CD4-positive, alpha-beta T cell (primary cell): Measurements from ENCODE around the gene SMIM45.

ENCODE experiments used
- ATAC-seq: fragments of 200-7000 bp; cut with Tn5 transposase; one replicate; pipeline ENCODE4 v1.10.0; 2022; ENCODE audit warnings: mild to moderate bottlenecking; ENCODE audit not compliant: poor library complexity
- CTCF ChIA-PET: fragments of 350-600 bp; sonication (Branson Sonifier 250); formaldehyde crosslinking; loops from one replicate; lab custom pipeline; 2021; ENCODE audit warnings: antibody characterized with exemption, inconsistent platforms; lab: Charles Lee
- POLR2A ChIA-PET: fragments of 350-600 bp; sonication (Branson Sonifier 250); formaldehyde crosslinking; loops from one replicate; lab custom pipeline; 2021; ENCODE audit warnings: antibody characterized with exemption, inconsistent platforms; lab: Charles Lee
- DNase-seq, 14 experiments: peaks; one replicate each; pipeline ENCODE4 v3.0.0-alpha.2; 2013 to 2020; ENCODE audit warnings: mixed read lengths in 2 of 14
- H3K27ac ChIP-seq, 2 donors: one replicate each; pipeline versions ENCODE4 v1.5.1 to v1.7.0; 2013; ENCODE audit warnings: low read length in 2 of 2, low read depth in 1 of 2, mild to moderate bottlenecking in 1 of 2
- H3K27me3 ChIP-seq, 2 experiments: 1 replicate in 1 of 2; 2 replicates in 1 of 2; pipeline versions ENCODE4 v1.6.1 to v1.7.0; 2013; ENCODE audit warnings: low read length in 2 of 2, control low read depth in 1 of 2, mild to moderate bottlenecking in 1 of 2, moderate library complexity in 1 of 2; ENCODE audit not compliant: insufficient read depth in 2 of 2, control insufficient read depth in 1 of 2
- H3K36me3 ChIP-seq: one replicate; pipeline ENCODE4 v1.6.1; 2013; ENCODE audit warnings: low read length, control low read depth; ENCODE audit not compliant: insufficient read depth
- H3K4me1 ChIP-seq: one replicate; pipeline ENCODE4 v1.6.1; 2013; ENCODE audit warnings: low read length, control low read depth; ENCODE audit not compliant: insufficient read depth
- H3K4me3 ChIP-seq: one replicate; pipeline ENCODE4 v1.5.1; 2013; ENCODE audit warnings: mild to moderate bottlenecking, low read length, moderate library complexity
- H3K9me3 ChIP-seq, 2 experiments: 1 replicate in 1 of 2; 2 replicates in 1 of 2; pipeline versions ENCODE4 v1.6.1 to v1.7.0; 2013; ENCODE audit warnings: low read length in 2 of 2, mild to moderate bottlenecking in 2 of 2, control low read depth in 1 of 2, moderate library complexity in 1 of 2; ENCODE audit not compliant: control insufficient read depth in 1 of 2, insufficient read depth in 1 of 2
- H3K27ac Mint-ChIP-seq: one replicate; pipeline ENCODE4 v1.8.0; 2020; ENCODE audit warnings: mixed read lengths
- H3K27me3 Mint-ChIP-seq: one replicate; pipeline ENCODE4 v1.8.0; 2021; ENCODE audit warnings: mixed read lengths
- H3K36me3 Mint-ChIP-seq: one replicate; pipeline ENCODE4 v1.8.0; 2021; ENCODE audit warnings: low read depth, mixed read lengths
- H3K4me1 Mint-ChIP-seq: one replicate; pipeline ENCODE4 v1.8.0; 2021; ENCODE audit warnings: low read depth, mixed read lengths
- H3K4me3 Mint-ChIP-seq: one replicate; pipeline ENCODE4 v1.8.0; 2020; ENCODE audit warnings: mild to moderate bottlenecking, mixed read lengths
- H3K9me3 Mint-ChIP-seq: one replicate; pipeline ENCODE4 v1.8.0; 2020; ENCODE audit warnings: mixed read lengths
- CTCF ChIP-seq: fragments of 200-600 bp; IDR thresholded peaks from one replicate; pipeline ENCODE4 v1.8.0; 2022; ENCODE audit warnings: antibody characterized with exemption, mild to moderate bottlenecking
- intact Hi-C, 2 experiments: fragments of 100-400 bp; cut with DNase I in 1 of 2; cut with micrococcal nuclease in 1 of 2; formaldehyde crosslinking; loops; one replicate each; pipeline versions ENCODE4 v1.15.1 to v1.9.0; 2023 to 2025; cut with DNase I, micrococcal nuclease

Gene SMIM45

DNA sequence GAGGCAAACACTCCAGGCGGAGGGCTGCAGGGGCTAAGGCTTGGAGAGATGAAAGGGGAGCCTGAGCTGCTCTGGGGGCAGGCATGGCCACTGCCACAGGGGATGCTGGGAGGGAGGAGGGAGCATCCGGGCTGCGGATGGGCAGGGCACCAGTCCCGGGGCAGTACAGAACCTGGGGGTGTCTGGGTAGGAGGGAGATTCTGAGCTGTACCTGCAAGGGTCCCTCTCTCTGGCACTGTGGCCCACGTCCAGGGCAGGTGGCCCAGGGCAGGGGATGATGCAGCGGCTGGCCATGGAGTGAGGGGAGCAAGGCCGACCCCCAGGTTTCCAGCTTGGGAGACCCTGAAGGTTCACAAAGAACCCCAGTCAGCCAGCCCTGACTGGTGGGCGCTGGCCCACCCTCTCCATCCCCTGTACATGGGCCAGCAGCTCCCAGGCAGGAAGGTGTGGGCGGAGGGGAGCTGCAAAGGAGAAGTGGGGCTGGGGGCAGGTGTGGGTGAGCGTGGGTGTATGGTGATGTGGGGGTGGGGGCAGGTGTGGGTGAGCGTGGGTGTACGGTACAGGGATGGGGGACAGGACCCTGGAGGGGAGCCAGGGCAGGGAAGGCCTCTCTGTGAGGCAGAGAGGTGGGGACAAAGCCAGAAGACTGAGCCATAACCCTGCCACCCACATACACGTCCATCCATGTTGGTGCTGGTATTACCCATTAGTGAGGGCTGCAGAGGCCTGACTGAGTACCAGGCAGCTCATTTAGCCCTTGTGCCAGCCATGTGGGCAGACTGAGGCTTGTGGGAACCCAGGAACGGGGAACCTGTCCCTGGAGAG is 23.1 kb upstream of the SMIM45 start:
- no peak overlapping the region for H3K27ac Mint-ChIP-seq
- intact Hi-C loops, result no loop called here
- peaks cover 9% of the 10 kb centered on the region for H3K27me3 Mint-ChIP-seq
- no peaks in the 10 kb centered on the region for H3K36me3 Mint-ChIP-seq
- H3K9me3 ChIP-seq, result no peaks in the 10 kb centered on the region
- H3K4me1 ChIP-seq, result peaks cover 30% of the 10 kb centered on the region
- no peak for DNase-seq
- H3K9me3 Mint-ChIP-seq, result no peaks in the 10 kb centered on the region
- no peak for TF ChIP-seq CTCF
- H3K27me3 ChIP-seq, result peaks cover 0 to 9% of the 10 kb centered on the region in 2 experiments
- no peaks in the 10 kb centered on the region for H3K36me3 ChIP-seq
- ChIA-PET CTCF (interaction anchor here (1.7 kb wide), 1 partner anchor 12 kb away, joined by 4 read pairs; no protein-coding TSS in a partner anchor), POLR2A (interaction anchor here (0.8 to 4.9 kb wide), 3 partner anchors 11 to 240 kb away, joined by 3 to 63 read pairs (median 7); partner anchors contain the start of genes SNU13 and SREBF2)
- ATAC-seq, result no peak
- no peak overlapping the region for H3K27ac ChIP-seq
- peaks cover 7% of the 10 kb centered on the region for H3K4me1 Mint-ChIP-seq
- H3K4me3 Mint-ChIP-seq, result peak overlapping the region; percentile 42
- H3K4me3 ChIP-seq, result no peak overlapping the region

DNA sequence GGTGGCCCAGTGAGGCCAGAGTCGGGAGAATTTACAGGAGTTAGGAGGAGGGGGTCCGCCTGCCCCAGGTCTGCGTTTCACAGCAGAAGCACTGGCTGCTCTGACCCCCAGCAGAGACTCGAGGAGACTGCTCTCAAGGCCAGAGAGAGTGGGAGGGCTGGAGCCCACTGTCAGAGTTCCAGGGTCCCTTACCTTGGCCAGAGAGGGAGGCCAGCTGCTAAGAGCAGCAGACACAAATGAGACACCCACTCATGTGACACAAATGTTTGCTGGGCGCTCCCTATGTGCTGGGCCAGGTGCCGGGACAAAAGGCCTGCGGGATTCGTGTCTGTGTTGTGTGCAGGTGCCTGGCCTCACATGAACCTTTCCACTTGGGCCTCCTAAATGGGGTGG is 22.5 kb upstream of the SMIM45 start:
- Mint-ChIP-seq H3K4me1 (peaks cover 7% of the 10 kb centered on the region), H3K27ac (no peak overlapping the region), H3K4me3 (no peak overlapping the region), H3K36me3 (no peaks in the 10 kb centered on the region), H3K27me3 (peaks cover 9% of the 10 kb centered on the region), H3K9me3 (no peaks in the 10 kb centered on the region)
- H3K36me3 ChIP-seq, result no peaks in the 10 kb centered on the region
- H3K4me1 ChIP-seq, result peaks cover 30% of the 10 kb centered on the region
- intact Hi-C loops, result no loop called here
- ChIA-PET CTCF (no interaction called here), POLR2A (interaction anchor here (1.9 to 4.9 kb wide), 2 partner anchors 11 to 97 kb away, joined by 7 to 63 read pairs; partner anchors contain the start of gene SREBF2)
- DNase-seq (no peak), ATAC-seq (no peak)
- no peak for TF ChIP-seq CTCF
- H3K27me3 ChIP-seq, result peaks cover 0 to 9% of the 10 kb centered on the region in 2 experiments
- no peak overlapping the region for H3K27ac ChIP-seq
- no peak overlapping the region for H3K4me3 ChIP-seq
- no peaks in the 10 kb centered on the region for H3K9me3 ChIP-seq

GRCh38 chr22:41931701-41932269 is 20.2 kb upstream of the SMIM45 start:
- Histone ChIP-seq H3K4me3 (no peak overlapping the region), H3K36me3 (no peaks in the 10 kb centered on the region), H3K9me3 (no peaks in the 10 kb centered on the region), H3K4me1 (peaks cover 19% of the 10 kb centered on the region), H3K27me3 (no peaks in the 10 kb centered on the region), H3K27ac (no peak overlapping the region)
- Mint-ChIP-seq H3K9me3 (no peaks in the 10 kb centered on the region), H3K27ac (no peak overlapping the region), H3K36me3 (no peaks in the 10 kb centered on the region), H3K27me3 (no peaks in the 10 kb centered on the region), H3K4me1 (peaks cover 7% of the 10 kb centered on the region), H3K4me3 (no peak overlapping the region)
- POLR2A ChIA-PET, result no interaction called here
- CTCF ChIA-PET, result no interaction called here
- TF ChIP-seq CTCF, result no peak
- ATAC-seq (no peak), DNase-seq (no peak)
- intact Hi-C loops, result no loop called here
